ENCODE results near the gene SIRPA.
A peak's percentile ranks its signal among the peaks of the same experiment; 100 is the strongest.

The SIRPA gene

GRCh38 chr20:1951436-1952115 is 56.4 kb downstream of the SIRPA start:
- DNase-seq (ENCODE audit: low spot score), result no peak
- no peak for TF ChIP-seq CTCF (IDR thresholded peaks at IDR 0.05; ENCODE audit: extremely low read depth, insufficient read depth, missing control alignments)
- in situ Hi-C loops (cut with MboI; ENCODE audit: low pct_unique_long_range_greater_than_20kb, low sequenced_read_pairs, unreplicated experiment), result no loop called here

GRCh38 chr20:1952737-1953530 is 57.7 kb downstream of the SIRPA start:
- TF ChIP-seq CTCF (IDR thresholded peaks at IDR 0.05; ENCODE audit: extremely low read depth, insufficient read depth, missing control alignments), result no peak
- in situ Hi-C loops (cut with MboI; ENCODE audit: low pct_unique_long_range_greater_than_20kb, low sequenced_read_pairs, unreplicated experiment), result no loop called here
- peak; percentile 42 for DNase-seq (ENCODE audit: low spot score)

GRCh38 chr20:1953621-1954020 is 58.4 kb downstream of the SIRPA start:
- no peak for TF ChIP-seq CTCF (IDR thresholded peaks at IDR 0.05; ENCODE audit: extremely low read depth, insufficient read depth, missing control alignments)
- no peak for DNase-seq (ENCODE audit: low spot score)
- in situ Hi-C loops (cut with MboI; ENCODE audit: low pct_unique_long_range_greater_than_20kb, low sequenced_read_pairs, unreplicated experiment), result no loop called here

DNA sequence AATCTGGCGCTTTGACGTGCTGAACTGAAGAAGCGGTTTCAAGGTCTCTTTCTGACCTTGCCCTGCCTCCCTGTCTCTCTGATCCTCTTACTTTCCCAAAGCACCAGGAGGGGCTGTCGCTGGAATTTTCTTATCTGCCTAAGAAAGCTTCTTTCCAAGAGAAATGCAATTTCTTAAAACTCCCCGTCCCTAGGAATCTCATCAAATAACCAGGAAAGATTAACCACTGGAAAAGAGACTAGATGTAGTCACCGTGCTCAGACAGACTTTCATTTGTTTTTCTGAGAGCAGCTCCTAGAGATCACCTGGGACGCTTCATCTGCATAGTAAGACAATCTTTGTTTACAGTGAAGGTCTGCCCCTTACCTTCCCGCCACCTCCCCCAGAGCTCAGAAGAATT is 60.0 kb downstream of the SIRPA start:
- no peak for DNase-seq (ENCODE audit: low spot score)
- in situ Hi-C loops (cut with MboI; ENCODE audit: low pct_unique_long_range_greater_than_20kb, low sequenced_read_pairs, unreplicated experiment), result no loop called here
- no peak for TF ChIP-seq CTCF (IDR thresholded peaks at IDR 0.05; ENCODE audit: extremely low read depth, insufficient read depth, missing control alignments)

GRCh38 chr20:1958426-1958825 is 63.2 kb downstream of the SIRPA start:
- TF ChIP-seq CTCF (IDR thresholded peaks at IDR 0.05; ENCODE audit: extremely low read depth, insufficient read depth, missing control alignments), result no peak
- DNase-seq (ENCODE audit: low spot score), result no peak
- in situ Hi-C loops (cut with MboI; ENCODE audit: low pct_unique_long_range_greater_than_20kb, low sequenced_read_pairs, unreplicated experiment), result no loop called here

GRCh38 chr20:1959156-1959555 is 63.9 kb downstream of the SIRPA start:
- no peak for DNase-seq (ENCODE audit: low spot score)
- in situ Hi-C loops (cut with MboI; ENCODE audit: low pct_unique_long_range_greater_than_20kb, low sequenced_read_pairs, unreplicated experiment), result no loop called here
- no peak for TF ChIP-seq CTCF (IDR thresholded peaks at IDR 0.05; ENCODE audit: extremely low read depth, insufficient read depth, missing control alignments)

Data from GM13977 (cell line).